Measurements from ENCODE around the gene MUCL3. TPM values are rescaled to one million over a fixed set of nuclear protein-coding genes. Genes with fewer than 3 reads are reported as not detected.
"Not testable (repeated sequence)": the region's sequence is repeated elsewhere in the genome, so short reads cannot be mapped to it uniquely, and the experiment has no call there.

The MUCL3 gene
- total and polyA plus RNA-seq, 8 donors: 0.04 to 5.6 (median 0.64) TPM; not detected in 4

GRCh38 chr6:30988209-30988825 is 47.5 kb downstream of the MUCL3 start:
- WGBS, 2 donors: 74% methylated on average over 9 of the region's 9 CpGs
- no peaks in the 10 kb centered on the region for H3K27me3 ChIP-seq
- no peak for TF ChIP-seq CTCF (IDR thresholded peaks at IDR 0.05)

GRCh38 chr6:30990422-30991086 is 49.8 kb downstream of the MUCL3 start:
- intact Hi-C loops (cut with DNase I): no loop called here

More at GRCh38 chr6:30988209-30988825, 47.5 kb downstream of the MUCL3 start:
- no peak for DNase-seq
- no peaks in the 10 kb centered on the region for H3K9me3 ChIP-seq
- no peak for ATAC-seq
- intact Hi-C loops (cut with DNase I): no loop called here
- no peak overlapping the region for H3K4me3 ChIP-seq
- no peaks in the 10 kb centered on the region for H3K4me1 ChIP-seq
- no peak for FAIRE-seq
- no peaks in the 10 kb centered on the region for H3K36me3 ChIP-seq
- H3K27ac ChIP-seq: no peak overlapping the region

GRCh38 chr6:30991891-30992290 is 51.1 kb downstream of the MUCL3 start:
- ATAC-seq (no peak), FAIRE-seq (no peak), DNase-seq (no peak)
- H3K36me3 ChIP-seq: no peaks in the 10 kb centered on the region
- no peak for TF ChIP-seq CTCF (IDR thresholded peaks at IDR 0.05)
- H3K27ac ChIP-seq: no peak overlapping the region
- no peaks in the 10 kb centered on the region for H3K27me3 ChIP-seq
- intact Hi-C loops (cut with DNase I): no loop called here
- no peak overlapping the region for H3K4me3 ChIP-seq
- 65 to 79% methylated on average over 2 of the region's 2 CpGs for WGBS, 2 donors
- H3K9me3 ChIP-seq: no peaks in the 10 kb centered on the region
- H3K4me1 ChIP-seq: no peaks in the 10 kb centered on the region

More at GRCh38 chr6:30990422-30991086, 49.8 kb downstream of the MUCL3 start:
- no peak for TF ChIP-seq CTCF (IDR thresholded peaks at IDR 0.05)
- no peaks in the 10 kb centered on the region for H3K27me3 ChIP-seq
- no peak for DNase-seq
- 73 to 74% methylated on average over 8 of the region's 8 CpGs for WGBS, 2 donors
- no peak overlapping the region for H3K27ac ChIP-seq
- H3K36me3 ChIP-seq: no peaks in the 10 kb centered on the region
- no peak for ATAC-seq
- no peak for FAIRE-seq
- no peaks in the 10 kb centered on the region for H3K9me3 ChIP-seq
- H3K4me1 ChIP-seq: no peaks in the 10 kb centered on the region
- H3K4me3 ChIP-seq: no peak overlapping the region

- no peak for FAIRE-seq
- Histone ChIP-seq H3K4me3 (no peak overlapping the region), H3K27ac (no peak overlapping the region), H3K4me1 (no peaks in the 10 kb centered on the region), H3K27me3 (no peaks in the 10 kb centered on the region), H3K9me3 (no peaks in the 10 kb centered on the region), H3K36me3 (no peaks in the 10 kb centered on the region)
- ATAC-seq: no peak
- no peak for TF ChIP-seq CTCF (IDR thresholded peaks at IDR 0.05)
- no peak for DNase-seq
- WGBS, 2 donors: 94% methylated on average over 2 of the region's 2 CpGs
- intact Hi-C loops (cut with DNase I): no loop called here
Observed at GRCh38 chr6:30997301-30997700, 56.5 kb downstream of the MUCL3 start.

- intact Hi-C loops (cut with DNase I): no loop called here
- no peaks in the 10 kb centered on the region for H3K4me1 ChIP-seq
- no peaks in the 10 kb centered on the region for H3K27me3 ChIP-seq
- FAIRE-seq (no peak), DNase-seq (no peak), ATAC-seq (no peak)
- WGBS, 2 donors: 66% methylated on average over 5 of the region's 5 CpGs
- no peak for TF ChIP-seq CTCF (IDR thresholded peaks at IDR 0.05)
- no peak overlapping the region for H3K4me3 ChIP-seq
- H3K9me3 ChIP-seq: no peaks in the 10 kb centered on the region
- H3K36me3 ChIP-seq: no peaks in the 10 kb centered on the region
- no peak overlapping the region for H3K27ac ChIP-seq
Observed at GRCh38 chr6:30998785-30999184, 58.0 kb downstream of the MUCL3 start.

- DNase-seq; H3K27ac ChIP-seq; H3K36me3 ChIP-seq; FAIRE-seq; ATAC-seq; H3K4me1 ChIP-seq; intact Hi-C loops (cut with DNase I); H3K27me3 ChIP-seq; H3K9me3 ChIP-seq; H3K4me3 ChIP-seq: not testable (repeated sequence)
- 92 to 94% methylated on average over 28 to 39 of the region's 39 CpGs for WGBS, 2 donors
Observed at GRCh38 chr6:31000067-31000860, 59.5 kb downstream of the MUCL3 start.
